ENCODE measurements around the gene DCHS2. TPM values are rescaled to one million over a fixed set of nuclear protein-coding genes. Genes with fewer than 3 reads are reported as not detected.

Gene DCHS2
- total RNA-seq, 1 donor from 2014 or later: 97.4 TPM

GRCh38 chr4:154360491-154360890 lies 131.1 kb downstream of the DCHS2 start:
- Mint-ChIP-seq H3K36me3 (ENCODE audit: unreplicated experiment) (no peaks in the 10 kb centered on the region), H3K4me1 (ENCODE audit: low read depth, unreplicated experiment) (peaks cover 4% of the 10 kb centered on the region), H3K9me3 (ENCODE audit: unreplicated experiment) (peaks cover 1% of the 10 kb centered on the region), H3K27ac (ENCODE audit: unreplicated experiment) (no peak overlapping the region), H3K4me3 (ENCODE audit: unreplicated experiment) (no peak overlapping the region), H3K27me3 (ENCODE audit: unreplicated experiment) (no peaks in the 10 kb centered on the region)
- no peak for DNase-seq
- TF ChIP-seq CTCF (IDR thresholded peaks at IDR 0.05; ENCODE audit: partially characterized antibody, unreplicated experiment): no peak

GRCh38 chr4:154354883-154355282 lies 136.7 kb downstream of the DCHS2 start:
- no peak overlapping the region for H3K4me3 Mint-ChIP-seq (ENCODE audit: unreplicated experiment)
- no peak overlapping the region for H3K27ac Mint-ChIP-seq (ENCODE audit: unreplicated experiment)
- H3K27me3 Mint-ChIP-seq (ENCODE audit: unreplicated experiment): no peaks in the 10 kb centered on the region
- no peak for DNase-seq
- no peaks in the 10 kb centered on the region for H3K4me1 Mint-ChIP-seq (ENCODE audit: low read depth, unreplicated experiment)
- TF ChIP-seq CTCF (IDR thresholded peaks at IDR 0.05; ENCODE audit: partially characterized antibody, unreplicated experiment): no peak
- no peaks in the 10 kb centered on the region for H3K9me3 Mint-ChIP-seq (ENCODE audit: unreplicated experiment)
- no peaks in the 10 kb centered on the region for H3K36me3 Mint-ChIP-seq (ENCODE audit: unreplicated experiment)

GRCh38 chr4:154349829-154350228 lies 141.8 kb downstream of the DCHS2 start:
- DNase-seq: no peak
- H3K27me3 Mint-ChIP-seq (ENCODE audit: unreplicated experiment): no peaks in the 10 kb centered on the region
- H3K9me3 Mint-ChIP-seq (ENCODE audit: unreplicated experiment): no peaks in the 10 kb centered on the region
- H3K36me3 Mint-ChIP-seq (ENCODE audit: unreplicated experiment): no peaks in the 10 kb centered on the region
- no peak overlapping the region for H3K4me3 Mint-ChIP-seq (ENCODE audit: unreplicated experiment)
- H3K27ac Mint-ChIP-seq (ENCODE audit: unreplicated experiment): no peak overlapping the region
- peak; percentile 29 for TF ChIP-seq CTCF (IDR thresholded peaks at IDR 0.05; ENCODE audit: partially characterized antibody, unreplicated experiment)
- no peaks in the 10 kb centered on the region for H3K4me1 Mint-ChIP-seq (ENCODE audit: low read depth, unreplicated experiment)

GRCh38 chr4:154348657-154349056 lies 142.9 kb downstream of the DCHS2 start:
- DNase-seq: no peak

GRCh38 chr4:154345359-154345758 lies 146.2 kb downstream of the DCHS2 start:
- no peak overlapping the region for H3K4me3 Mint-ChIP-seq (ENCODE audit: unreplicated experiment)
- H3K36me3 Mint-ChIP-seq (ENCODE audit: unreplicated experiment): peaks cover 8% of the 10 kb centered on the region
- TF ChIP-seq CTCF (IDR thresholded peaks at IDR 0.05; ENCODE audit: partially characterized antibody, unreplicated experiment): no peak
- H3K27me3 Mint-ChIP-seq (ENCODE audit: unreplicated experiment): no peaks in the 10 kb centered on the region
- H3K27ac Mint-ChIP-seq (ENCODE audit: unreplicated experiment): no peak overlapping the region
- DNase-seq: no peak
- no peaks in the 10 kb centered on the region for H3K9me3 Mint-ChIP-seq (ENCODE audit: unreplicated experiment)
- H3K4me1 Mint-ChIP-seq (ENCODE audit: low read depth, unreplicated experiment): peaks cover 2% of the 10 kb centered on the region

More at GRCh38 chr4:154348657-154349056, 142.9 kb downstream of the DCHS2 start:
- Mint-ChIP-seq H3K36me3 (ENCODE audit: unreplicated experiment) (peaks cover 3% of the 10 kb centered on the region), H3K9me3 (ENCODE audit: unreplicated experiment) (no peaks in the 10 kb centered on the region), H3K4me3 (ENCODE audit: unreplicated experiment) (no peak overlapping the region), H3K4me1 (ENCODE audit: low read depth, unreplicated experiment) (peaks cover 2% of the 10 kb centered on the region), H3K27me3 (ENCODE audit: unreplicated experiment) (no peaks in the 10 kb centered on the region), H3K27ac (ENCODE audit: unreplicated experiment) (no peak overlapping the region)
- TF ChIP-seq CTCF (IDR thresholded peaks at IDR 0.05; ENCODE audit: partially characterized antibody, unreplicated experiment): no peak

Data from glutamatergic neuron (in vitro differentiated cells).